Loucy (cell line): Measurements from ENCODE around the gene CPAMD8.

ENCODE experiments used
- CTCF ChIP-seq: fragments of 200-600 bp; sonication (generic); conservative IDR thresholded peaks from 2 replicates; pipeline ENCODE4 v1.5.1; 2014; ENCODE audit warnings: mild to moderate bottlenecking, antibody characterized with exemption, low read length
- EZH2phosphoT487 ChIP-seq: fragments of 200-600 bp; IDR thresholded peaks from 2 replicates; pipeline ENCODE4 v1.6.1; 2018; ENCODE audit warnings: antibody characterized with exemption, mild to moderate bottlenecking, moderate library complexity, borderline replicate concordance

GRCh38 chr19:17063428-17063827 is 36.8 kb upstream of the CPAMD8 start:
- TF ChIP-seq CTCF (no peak), EZH2phosphoT487 (no peak)
